ENCODE measurements around the gene CSNK2A3. TPM values are rescaled to one million over a fixed set of nuclear protein-coding genes. Genes with fewer than 3 reads are reported as not detected.
A peak's percentile ranks its signal among the peaks of the same experiment; 100 is the strongest.
"Not testable (repeated sequence)": the region's sequence is repeated elsewhere in the genome, so short reads cannot be mapped to it uniquely, and the experiment has no call there.

CSNK2A3 gene
- total RNA-seq, 1 experiment from 2014 or later = 3.1 TPM

- DNase-seq (ENCODE audit: low read depth) = no peak
These were observed 27.3 kb upstream of the CSNK2A3 start for GRCh38 chr11:11380340-11380739.

GRCh38 chr11:11379661-11380060 lies 26.6 kb upstream of the CSNK2A3 start:
- no peak for DNase-seq (ENCODE audit: low read depth)

- no peak for DNase-seq (ENCODE audit: low read depth)
These were observed 25.3 kb upstream of the CSNK2A3 start for GRCh38 chr11:11378184-11378940.

GRCh38 chr11:11374358-11375148 lies 21.5 kb upstream of the CSNK2A3 start:
- DNase-seq (ENCODE audit: low read depth) = no peak

- no peak for DNase-seq (ENCODE audit: low read depth)
These were observed 20.9 kb upstream of the CSNK2A3 start for GRCh38 chr11:11373934-11374333.

- no peak for DNase-seq (ENCODE audit: low read depth)
These were observed 19.4 kb upstream of the CSNK2A3 start for GRCh38 chr11:11372461-11372860.

- no peak for DNase-seq (ENCODE audit: low read depth)
These were observed 17.9 kb upstream of the CSNK2A3 start for GRCh38 chr11:11370962-11371303.

- DNase-seq (ENCODE audit: low read depth) = no peak
These were observed 17.4 kb upstream of the CSNK2A3 start for GRCh38 chr11:11370255-11370961.

- no peak for DNase-seq (ENCODE audit: low read depth)
These were observed 13.7 kb upstream of the CSNK2A3 start for GRCh38 chr11:11366793-11367192.

GRCh38 chr11:11363674-11364073 lies 10.6 kb upstream of the CSNK2A3 start:
- DNase-seq (ENCODE audit: low read depth) = no peak

- DNase-seq (ENCODE audit: low read depth) = no peak
These were observed 6.6 kb upstream of the CSNK2A3 start for GRCh38 chr11:11359611-11360010.

- DNase-seq (ENCODE audit: low read depth) = no peak
These were observed 3.8 kb upstream of the CSNK2A3 start for GRCh38 chr11:11356842-11357241.

- not testable (repeated sequence) for DNase-seq (ENCODE audit: low read depth)
These were observed 1.2 kb downstream of the CSNK2A3 start for GRCh38 chr11:11351851-11352250.

GRCh38 chr11:11351042-11351586 lies 1.9 kb downstream of the CSNK2A3 start:
- DNase-seq (ENCODE audit: low read depth) = no peak

- peak; percentile 15 for DNase-seq (ENCODE audit: low read depth)
These were observed 3.1 kb downstream of the CSNK2A3 start for GRCh38 chr11:11349870-11350337.

- no peak for DNase-seq (ENCODE audit: low read depth)
These were observed 3.8 kb downstream of the CSNK2A3 start for GRCh38 chr11:11349106-11349825.

- DNase-seq (ENCODE audit: low read depth) = no peak
These were observed 4.7 kb downstream of the CSNK2A3 start for GRCh38 chr11:11348303-11348702.

- no peak for DNase-seq (ENCODE audit: low read depth)
These were observed 5.5 kb downstream of the CSNK2A3 start for GRCh38 chr11:11347592-11347991.

- no peak for DNase-seq (ENCODE audit: low read depth)
These were observed 6.7 kb downstream of the CSNK2A3 start for GRCh38 chr11:11346303-11346702.

- no peak for DNase-seq (ENCODE audit: low read depth)
These were observed 8.0 kb downstream of the CSNK2A3 start for GRCh38 chr11:11345099-11345498.

- DNase-seq (ENCODE audit: low read depth) = no peak
These were observed 9.0 kb downstream of the CSNK2A3 start for GRCh38 chr11:11344045-11344444.
